B cell (primary cell): Measurements from ENCODE around the gene LCORL.

Experiments
- EZH2 ChIP-seq: IDR thresholded peaks from 2 replicates; pipeline ENCODE4 v1.6.1; 2012; ENCODE audit warnings: borderline replicate concordance, low read depth, mild to moderate bottlenecking, moderate library complexity, low read length; ENCODE audit not compliant: insufficient read depth, poor library complexity, severe bottlenecking
- TF ChIP-seq, protein P1 (sequence below): fragments of 200-600 bp; IDR thresholded peaks from one replicate; pipeline ENCODE4 v1.8.0; 2022; ENCODE audit warnings: antibody characterized with exemption, mild to moderate bottlenecking

DNA sequence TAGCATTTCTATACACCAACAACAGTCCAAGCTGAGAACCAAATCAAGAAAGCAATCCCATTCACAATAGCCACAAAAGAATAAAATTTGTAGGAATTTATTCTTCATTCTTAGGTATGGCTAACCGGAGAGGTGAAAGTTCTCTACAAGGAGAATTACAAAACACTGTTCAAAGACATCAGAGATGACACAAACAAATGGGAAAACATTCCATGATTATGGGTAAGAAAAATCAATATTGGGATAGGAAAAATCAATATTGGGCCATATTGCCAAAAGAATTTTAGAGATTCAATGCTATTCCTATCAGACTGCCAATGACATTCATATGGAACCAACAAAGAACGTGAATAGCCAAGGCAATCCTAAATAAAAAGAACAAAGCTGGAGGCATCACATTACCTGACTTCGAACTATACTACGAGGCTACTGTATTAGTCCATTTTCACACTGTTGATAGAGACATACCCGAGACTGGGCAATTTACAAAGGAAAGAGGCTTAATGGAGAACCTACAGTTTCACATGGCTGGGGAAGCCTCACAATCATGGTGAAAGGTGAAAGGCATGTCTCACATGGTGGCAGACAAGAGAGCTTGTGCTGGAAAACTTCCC is 161.7 kb downstream of the LCORL start:
- TF ChIP-seq, protein P1, sequence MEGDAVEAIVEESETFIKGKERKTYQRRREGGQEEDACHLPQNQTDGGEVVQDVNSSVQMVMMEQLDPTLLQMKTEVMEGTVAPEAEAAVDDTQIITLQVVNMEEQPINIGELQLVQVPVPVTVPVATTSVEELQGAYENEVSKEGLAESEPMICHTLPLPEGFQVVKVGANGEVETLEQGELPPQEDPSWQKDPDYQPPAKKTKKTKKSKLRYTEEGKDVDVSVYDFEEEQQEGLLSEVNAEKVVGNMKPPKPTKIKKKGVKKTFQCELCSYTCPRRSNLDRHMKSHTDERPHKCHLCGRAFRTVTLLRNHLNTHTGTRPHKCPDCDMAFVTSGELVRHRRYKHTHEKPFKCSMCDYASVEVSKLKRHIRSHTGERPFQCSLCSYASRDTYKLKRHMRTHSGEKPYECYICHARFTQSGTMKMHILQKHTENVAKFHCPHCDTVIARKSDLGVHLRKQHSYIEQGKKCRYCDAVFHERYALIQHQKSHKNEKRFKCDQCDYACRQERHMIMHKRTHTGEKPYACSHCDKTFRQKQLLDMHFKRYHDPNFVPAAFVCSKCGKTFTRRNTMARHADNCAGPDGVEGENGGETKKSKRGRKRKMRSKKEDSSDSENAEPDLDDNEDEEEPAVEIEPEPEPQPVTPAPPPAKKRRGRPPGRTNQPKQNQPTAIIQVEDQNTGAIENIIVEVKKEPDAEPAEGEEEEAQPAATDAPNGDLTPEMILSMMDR, result no peak
- TF ChIP-seq EZH2, result no peak
